ENCODE data around the gene ECD.

The ECD gene
- total RNA-seq, result 61.2 to 83.5 (median 70.1) reads per million in 4 donors

DNA sequence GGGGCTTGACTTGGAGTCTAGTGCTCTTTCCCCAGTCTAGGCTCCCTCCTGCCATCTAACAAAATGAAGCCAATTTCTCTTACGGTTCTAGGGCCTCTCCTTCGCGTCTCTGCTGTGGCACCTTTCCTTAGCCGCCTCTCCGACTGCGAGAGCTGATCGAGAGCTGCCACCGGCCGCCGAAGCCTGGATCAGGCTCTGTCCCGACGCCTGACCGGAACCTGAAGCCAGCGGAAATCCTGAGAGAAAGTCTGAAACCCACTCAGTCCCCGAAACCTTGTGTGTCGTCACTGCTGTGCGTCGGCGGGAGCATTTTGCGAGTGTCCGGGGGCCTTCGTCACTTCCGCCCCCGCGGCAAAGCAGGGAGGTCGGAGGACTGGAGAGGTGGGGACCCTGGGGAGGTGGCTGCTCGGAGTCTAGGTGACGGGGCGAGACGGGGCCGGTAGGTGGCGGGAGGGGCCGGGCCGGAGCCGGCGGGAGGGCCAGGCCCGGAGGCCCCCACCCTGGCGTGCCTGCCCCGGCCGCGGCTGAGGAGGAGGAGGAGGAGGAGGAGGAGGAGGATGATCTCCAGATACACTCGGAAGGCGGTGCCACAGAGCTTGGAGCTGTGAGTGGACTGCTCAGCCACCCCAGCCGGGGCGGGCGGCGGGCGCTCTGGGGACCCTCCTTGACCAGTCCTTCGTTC, at the start of gene ECD, which contains the start of gene FAM149B1:
ECD (minus strand) TSS at position 226 of the 682 bp plus-strand sequence. CDS start 4,071 bp downstream, outside the sequence.
FAM149B1 (plus strand) TSS at position 337 of the 682 bp plus-strand sequence; CDS start at position 558, 221 bp downstream.
- DNase-seq, result peak; percentile 76 to 93 (median 86)

DNA sequence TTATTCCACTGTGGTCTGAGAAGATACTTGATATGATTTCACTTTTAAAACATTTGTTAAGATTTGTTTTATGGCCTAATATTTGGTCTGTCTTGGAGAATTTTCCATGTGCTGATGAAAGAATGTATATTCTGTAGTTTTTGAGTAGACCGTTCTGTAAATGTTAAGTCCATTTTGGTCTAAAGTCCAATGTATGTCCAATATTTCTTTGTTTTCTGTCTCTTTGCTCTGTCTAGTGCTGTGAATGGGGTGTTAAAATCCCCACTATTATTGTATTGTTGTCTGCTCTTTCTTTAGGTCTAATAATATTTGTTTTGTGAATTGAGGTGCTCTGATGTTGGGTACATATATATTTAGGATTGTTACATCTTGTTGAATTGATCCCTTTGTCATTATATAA, 47.9 kb upstream of the ECD start:
- no peak for DNase-seq

DNA sequence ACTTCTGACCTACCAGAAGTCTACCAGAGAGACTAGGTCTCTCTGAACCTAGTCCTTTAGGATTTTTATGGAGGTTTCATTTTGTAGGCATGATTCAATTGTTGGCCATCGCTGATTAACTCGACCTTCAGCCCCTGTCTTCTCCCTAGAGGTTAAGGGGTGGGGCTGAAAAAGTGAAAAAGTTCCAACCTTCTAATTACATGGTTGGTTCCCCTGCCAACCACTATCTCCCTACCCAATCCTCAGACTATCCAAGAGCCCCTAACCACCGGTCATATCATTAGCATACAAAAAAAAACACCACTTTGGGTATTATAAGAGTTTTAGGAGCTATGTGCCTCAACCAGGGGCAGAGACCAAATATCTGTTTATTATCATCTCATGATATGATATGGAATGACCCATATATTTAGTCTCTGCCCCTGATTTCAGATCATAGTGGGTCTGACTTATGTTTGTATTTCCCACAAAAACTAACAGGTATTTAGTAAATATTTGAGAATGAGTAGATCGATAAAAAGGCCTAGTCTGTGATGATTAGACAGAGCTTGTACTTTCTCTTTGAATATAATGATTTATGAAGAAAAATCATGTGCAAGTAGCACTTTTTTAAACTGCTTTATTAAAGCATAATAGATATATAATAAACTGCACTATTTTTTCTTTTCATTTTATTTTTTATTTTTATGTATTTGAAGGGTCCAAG, 43.5 kb upstream of the ECD start:
- DNase-seq, result no peak

DNA sequence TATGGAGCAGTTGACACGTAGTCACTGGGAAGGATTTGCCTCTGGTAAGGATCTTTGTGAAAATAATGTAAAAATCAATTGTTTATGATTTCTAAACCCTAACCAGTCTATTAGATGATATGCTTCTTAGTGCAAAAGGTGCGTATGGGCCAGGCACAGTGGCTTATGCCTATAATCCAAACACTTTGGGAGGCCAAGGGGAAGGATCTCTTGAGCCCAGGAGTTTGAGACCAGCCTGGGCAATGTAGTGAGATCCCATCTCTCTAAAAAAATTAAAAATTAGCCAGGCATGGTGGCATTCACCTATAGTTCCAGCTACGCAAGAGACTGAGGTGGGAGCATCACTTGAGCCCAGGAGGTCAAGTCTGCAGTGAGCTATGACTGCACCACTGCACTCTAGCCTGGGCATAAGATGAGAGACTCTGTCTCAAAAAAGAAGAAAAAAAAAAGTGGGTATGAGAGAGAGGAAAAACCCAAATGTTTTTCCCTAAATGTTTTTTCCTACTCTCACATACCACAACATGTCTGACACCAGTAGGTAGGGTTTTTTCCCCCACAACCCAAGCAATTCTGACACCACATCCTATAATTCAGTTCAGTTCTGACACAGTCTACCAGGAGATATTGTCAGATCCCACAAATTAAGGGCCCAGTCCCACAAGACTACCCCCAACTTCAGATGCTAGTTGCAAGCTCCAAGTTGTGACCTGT, 42.7 kb upstream of the ECD start:
- DNase-seq, result no peak

DNA sequence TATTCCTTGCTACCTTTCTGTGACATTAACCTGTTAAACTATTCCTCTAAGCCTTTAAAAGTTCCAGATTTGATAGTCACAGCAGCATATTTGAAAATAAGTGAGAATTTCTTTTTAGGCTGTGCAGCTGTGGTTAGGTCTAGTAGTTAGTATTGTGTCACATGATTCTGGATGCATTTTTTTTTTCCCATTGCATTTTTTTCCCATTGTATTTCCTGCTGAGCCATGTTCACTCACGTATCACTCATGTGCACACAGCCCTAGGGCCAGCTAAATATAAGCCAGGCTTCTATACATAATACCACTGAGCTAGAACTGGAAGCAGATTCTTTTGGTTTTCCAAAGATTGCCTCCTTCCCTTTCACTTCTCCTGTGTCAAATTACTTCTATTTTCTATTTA, 41.9 kb upstream of the ECD start:
- no peak for DNase-seq

DNA sequence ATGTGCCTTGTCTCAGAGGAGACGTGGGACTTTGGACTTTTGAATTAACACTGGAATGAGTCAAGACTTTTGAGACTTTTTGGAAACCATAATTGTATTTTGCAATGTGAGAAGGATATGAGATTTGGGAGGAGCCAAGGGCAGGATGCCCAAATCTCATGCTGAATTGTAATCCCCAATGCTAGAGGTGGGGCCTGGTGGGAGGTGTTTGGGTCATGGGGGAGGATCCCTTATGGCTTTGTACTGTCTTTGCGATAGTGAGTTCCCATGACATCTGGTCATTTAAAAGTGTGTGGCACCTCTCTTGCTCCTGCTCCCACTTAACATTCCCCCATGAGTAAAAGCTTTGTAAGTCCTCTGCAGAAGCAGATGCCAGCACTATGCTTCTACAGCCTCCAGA, 40.1 kb upstream of the ECD start:
- DNase-seq, result no peak

DNA sequence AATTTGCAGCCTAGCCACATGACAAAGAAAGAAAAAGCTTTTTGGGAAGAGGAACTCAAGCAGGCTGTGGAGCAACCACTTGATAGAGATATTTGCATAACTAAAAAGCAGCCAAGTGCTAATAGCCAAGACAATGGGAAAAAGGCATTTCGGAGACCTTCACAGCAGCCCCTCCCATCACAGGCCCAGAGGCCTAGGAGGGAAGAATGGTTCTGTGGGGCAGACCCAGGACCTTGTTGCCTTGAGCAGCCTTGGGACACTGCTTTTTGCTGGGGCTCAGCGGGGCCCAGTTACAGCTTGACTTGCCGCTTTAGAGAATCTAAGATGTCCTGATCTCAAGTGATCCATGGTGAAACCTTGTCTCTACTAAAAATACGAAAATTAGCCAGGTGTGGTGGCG, 38.6 kb upstream of the ECD start:
- no peak for DNase-seq

DNA sequence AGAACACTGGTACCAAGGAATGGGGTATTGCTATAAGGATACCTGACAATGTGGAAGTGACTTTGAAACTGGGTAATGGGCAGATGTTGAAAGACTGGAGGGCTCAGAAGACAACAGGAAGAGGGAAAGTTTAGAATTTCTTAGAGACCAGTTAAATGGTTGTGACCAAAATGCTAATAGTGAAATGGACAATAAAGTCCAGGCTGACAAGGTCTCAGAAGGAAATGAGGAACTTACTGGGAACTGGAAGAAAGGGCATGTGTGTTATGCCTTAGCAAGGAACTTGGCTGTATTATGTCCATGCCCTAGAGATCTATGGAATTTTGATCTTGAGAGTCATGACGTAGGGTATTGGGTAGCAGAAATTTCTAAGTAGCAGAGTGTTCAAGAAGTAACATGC, 38.1 kb upstream of the ECD start:
- DNase-seq, result no peak

DNA sequence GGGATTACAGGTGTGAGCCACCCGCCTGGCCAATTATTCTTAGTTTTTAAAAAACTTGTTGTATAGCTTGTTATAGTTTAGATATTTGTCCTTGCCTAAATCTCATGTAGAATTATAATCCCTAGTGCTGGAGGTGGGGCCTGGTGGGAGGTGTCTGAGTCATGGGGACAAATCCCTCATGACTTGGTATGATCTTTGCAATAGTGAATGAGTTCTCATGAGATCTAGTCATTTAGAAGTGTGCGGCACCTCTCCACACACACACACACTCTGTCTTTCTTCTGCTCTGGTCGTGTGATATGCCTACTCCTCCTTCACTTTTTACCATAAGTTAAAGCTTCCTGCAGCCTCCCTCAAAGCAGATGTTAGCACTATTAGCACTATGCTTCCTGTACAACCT, 37.3 kb upstream of the ECD start:
- DNase-seq, result no peak

DNA sequence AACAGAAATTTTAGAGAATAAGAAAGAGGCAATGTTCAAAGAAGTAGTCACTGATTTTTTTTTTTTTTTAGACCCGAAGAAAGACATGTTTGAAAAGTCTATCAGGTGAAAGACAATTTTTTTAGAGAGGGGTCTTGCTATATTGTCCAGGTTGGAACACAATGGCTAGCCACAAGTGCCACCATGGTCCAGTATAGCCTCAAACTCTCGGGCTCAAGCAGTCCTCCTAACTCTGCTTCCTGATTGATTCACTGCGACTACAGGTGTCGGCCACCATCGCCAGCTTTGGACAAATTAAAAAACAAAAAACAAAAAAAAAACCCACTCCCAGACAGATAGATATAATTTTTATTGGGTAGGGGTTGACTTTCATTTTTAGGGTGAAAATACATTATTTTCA, 22.4 kb upstream of the ECD start:
- DNase-seq, result no peak

DNA sequence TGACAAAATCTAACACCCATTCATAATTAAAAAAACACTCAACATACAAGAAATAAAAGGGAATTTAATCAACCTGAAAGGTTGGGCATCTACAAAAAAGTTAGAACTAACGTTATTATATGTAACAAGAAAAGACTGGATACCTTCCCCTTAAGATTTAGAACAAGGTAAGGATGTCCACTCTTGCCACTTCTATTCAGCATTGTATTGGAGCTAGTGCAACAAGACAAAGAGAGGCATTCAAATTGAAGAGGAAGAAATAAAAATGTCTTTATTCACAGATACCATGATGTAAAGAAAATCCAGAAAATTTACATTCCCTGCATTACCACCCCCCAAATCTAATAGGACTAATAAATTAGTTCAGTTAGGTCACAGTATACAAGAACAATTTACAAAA, 18.5 kb upstream of the ECD start:
- DNase-seq, result no peak

DNA sequence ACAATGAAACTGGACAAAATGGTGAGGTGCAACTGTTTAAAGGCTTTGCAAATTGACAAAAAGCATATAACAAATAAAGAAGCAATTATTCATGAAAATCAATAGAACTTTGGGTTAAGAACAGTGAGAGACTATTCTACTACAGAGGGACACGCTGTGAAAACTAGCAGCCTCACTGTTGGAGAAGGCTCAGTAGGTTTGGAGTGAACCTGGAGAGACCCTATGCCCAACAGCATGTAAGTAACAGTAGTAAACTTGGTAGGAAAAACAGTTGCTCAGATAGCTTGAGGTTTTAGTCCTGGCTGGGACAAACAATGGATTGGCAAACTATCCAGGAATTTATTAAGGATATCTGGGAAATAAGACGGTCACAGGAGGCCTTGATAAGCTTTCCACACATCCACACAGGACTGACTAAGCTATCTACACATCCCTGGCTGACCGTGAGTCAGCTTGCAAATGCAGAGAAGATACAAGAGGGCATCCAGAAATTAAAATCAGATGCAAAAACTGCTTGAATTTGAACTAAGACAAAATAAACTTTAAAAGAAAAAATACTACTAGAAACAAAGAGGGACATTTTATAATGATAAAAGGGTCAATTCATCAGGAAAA, 16.0 kb upstream of the ECD start:
- DNase-seq, result no peak

DNA sequence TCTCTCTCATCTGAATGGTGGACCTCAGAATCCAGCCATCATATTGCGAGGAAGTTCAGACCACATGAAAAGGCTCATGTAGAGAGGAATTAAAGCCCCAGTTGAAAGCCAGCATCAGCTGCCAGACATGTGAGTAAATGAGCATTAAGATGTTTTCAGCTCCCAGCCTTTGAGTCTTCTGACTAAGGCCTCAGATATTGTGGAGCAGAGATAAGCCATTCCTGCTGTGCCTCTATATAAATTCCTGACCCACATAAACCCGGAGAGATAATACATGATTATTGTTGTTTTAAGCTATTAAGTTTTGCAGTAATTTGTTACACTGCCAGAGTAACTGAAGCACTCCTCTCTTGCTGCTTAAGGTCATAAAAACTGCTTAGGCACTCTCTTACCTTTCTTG, 14.8 kb upstream of the ECD start:
- DNase-seq, result no peak

DNA sequence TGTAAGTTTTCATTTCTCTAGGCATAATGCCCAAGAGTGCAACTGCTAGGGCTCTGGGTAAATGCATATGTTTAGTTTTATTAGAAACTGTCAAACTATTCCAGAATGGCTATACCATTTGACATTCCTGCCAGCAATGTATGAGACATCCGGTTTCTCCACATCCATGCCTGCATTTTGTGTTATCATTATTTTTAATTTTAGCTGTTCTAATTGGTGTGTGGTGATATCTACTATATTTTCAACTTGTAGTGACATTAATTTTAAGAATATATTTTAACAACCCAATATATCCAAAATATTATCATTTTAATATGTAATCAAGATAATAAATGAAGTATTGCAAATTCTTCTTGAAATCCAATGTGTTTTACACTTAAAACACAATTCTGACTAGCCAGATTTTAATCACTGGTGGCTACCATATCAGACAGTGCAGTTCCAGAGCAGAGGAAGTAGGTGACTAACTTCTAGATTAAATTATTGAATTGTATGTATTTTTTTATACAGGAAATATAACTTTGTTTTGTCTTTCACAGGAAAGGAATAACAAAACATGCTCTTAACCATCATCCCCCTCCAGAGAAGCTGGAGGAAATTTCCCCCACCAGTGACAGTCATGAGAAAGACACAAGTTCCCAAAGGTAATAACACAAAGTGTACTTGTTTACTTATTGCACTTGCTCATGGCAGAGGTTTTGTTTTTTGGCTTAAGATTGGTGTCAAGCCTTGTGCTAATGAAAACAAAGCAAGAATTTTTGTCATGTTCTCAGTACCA, 6.5 kb upstream of the ECD start:
- DNase-seq, result no peak

DNA sequence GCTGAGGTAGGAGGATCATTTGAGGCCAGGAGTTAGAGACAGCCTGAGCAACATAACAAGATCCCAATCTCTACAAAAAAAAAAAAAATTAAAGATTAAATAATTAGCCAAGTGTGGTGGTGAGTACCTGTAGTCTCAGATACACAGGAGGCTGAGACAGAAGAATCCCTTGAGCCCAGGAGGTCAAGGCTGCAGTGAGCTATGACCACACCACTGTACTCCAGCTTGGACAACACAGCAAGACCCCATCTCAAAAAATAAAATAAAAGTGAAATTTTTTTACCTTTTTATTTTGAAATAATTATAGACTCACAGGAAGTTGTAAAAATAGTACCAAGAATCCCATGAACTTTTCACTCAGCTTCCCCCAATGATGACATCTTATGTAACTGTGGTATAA, 5.1 kb upstream of the ECD start:
- DNase-seq, result no peak

DNA sequence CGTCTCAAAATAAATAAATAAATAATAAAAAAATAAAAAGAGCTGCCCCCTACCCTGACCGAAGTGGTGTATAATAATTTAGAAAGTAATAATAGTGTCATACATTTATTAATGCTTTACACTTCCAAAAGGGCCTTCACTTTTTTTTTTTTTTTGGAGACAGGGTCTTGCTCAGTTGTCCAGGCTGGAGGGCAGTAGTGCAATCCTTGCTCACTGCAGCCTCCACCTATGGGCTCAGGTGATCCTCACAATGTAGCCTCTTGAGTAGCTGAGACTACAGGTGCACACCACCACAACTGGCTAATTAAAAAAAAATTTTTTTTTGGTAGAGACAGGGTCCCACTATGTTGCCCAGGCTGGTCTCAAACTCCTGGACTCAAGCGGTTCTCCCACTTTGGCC, 1.5 kb upstream of the ECD start:
- DNase-seq, result no peak

DNA sequence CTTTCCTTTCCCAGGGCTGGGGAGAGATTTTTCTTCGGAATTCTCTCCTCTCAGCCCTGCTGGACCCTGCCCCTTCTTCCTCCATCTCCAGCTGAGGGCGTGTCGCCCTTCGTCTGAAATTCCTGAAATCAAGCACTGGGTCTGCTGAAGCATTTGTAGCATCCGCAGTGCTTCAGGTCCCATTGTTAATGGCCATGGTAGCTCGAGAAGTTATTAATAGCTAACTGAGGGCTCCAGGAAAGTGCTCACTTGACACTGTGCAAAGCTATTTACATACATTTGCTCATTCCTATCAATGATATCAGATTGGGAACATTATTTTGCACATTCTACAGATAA, 626 bp upstream of the ECD start:
- no peak for DNase-seq

DNA sequence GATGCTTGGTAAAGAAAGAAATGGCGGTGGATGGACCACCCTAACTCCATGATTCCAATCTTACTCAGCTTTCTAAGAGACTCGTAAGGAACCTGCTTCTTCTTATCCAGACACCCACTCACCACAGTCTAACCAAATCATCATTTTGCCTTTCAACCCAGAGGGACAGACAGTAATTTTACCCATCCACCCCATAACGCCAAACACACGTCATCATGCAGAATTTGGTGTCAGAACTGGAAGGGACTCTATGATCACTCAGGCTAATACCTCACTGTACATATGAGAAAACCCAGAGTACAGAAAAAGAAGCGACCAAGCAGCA, 388 bp downstream of the ECD start:
- DNase-seq, result no peak

DNA sequence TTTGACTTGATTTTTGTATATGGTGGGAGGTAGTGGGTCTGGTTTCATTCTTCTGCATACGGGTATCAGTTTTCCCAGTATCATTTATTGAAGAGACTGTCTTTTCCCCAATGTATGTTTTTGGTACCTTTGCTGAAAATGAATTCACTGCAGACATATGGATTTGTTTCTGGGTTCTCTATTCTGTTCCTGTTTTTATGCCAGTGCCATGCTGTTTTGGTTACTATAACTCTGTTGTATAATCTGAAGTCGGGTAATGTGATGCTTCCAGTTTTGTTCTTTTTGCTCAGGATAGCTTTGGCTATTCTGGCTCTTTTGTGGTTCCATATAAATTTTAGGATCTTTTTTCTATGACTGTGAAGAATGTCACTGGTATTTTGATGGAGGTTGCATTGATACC, 836 bp downstream of the ECD start:
- DNase-seq, result no peak

DNA sequence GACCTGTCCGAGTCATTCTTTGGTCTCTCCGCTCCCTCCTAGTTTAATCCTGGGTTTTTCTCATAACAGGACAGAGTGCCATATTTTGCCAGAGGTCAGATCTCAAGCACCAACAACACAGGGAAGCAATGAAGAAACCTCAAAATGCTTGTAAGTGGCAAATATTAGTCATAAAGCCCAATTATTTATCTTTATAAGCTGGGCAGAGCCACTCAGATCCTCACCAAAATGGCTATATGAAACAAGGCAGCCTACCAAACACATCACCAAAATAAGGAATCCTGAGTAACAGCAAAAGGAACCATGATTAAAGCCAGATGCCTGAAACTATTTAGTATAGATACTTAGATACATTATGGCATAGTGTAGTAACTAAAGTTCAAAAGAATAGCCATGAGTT, 4.7 kb downstream of the ECD start:
- DNase-seq, result no peak

DNA sequence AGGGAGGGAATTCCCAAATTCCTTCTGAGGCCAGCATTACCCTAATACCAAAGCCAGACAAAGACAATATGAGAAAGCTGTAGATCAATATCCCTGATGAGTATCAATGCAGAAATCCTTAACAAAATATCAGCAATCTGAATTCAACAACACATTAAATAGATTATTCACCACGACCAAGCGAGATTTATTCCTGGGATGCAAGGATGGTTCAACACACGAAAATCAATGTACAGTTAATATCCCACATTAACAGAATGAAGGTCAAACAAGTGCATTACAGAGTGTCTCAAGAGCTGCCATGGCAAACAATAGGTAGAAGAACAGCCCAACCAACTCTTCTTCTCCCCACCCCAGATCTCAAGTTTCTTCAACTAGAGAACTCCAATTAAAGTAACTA, 6.1 kb downstream of the ECD start:
- DNase-seq, result no peak

DNA sequence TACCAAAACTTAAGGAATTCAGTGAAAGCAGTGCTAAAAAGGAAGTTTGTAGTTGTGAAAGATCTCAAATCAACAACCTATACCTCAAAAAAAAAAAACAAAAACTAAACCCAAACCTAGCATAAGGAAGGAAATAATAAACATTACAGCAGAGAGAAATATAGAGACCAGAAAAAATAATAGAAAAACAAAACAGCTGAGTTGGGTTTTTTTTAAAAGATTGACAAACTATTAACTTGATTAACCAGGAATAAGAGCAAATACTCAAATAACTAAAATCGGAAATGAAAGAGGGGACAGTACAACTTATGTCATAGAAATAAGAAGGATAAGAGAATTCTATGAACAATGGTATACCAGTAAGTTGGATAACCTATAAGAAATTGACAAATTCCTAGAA, 6.7 kb downstream of the ECD start:
- no peak for DNase-seq
